GM12878 (cell line): Measurements from ENCODE around the gene SORCS1. TPM values are rescaled to one million over a fixed set of nuclear protein-coding genes. Genes with fewer than 3 reads are reported as not detected.

Source experiments
- ATAC-seq: fragments of 200-7000 bp; cut with Tn5 transposase; 3 replicates; pipeline ENCODE4 v1.9.1; 2020; ENCODE audit warnings: mild to moderate bottlenecking, moderate library complexity
- BruUV-seq: library from RNA; stranded (reverse); fragments of 400-500 nt; replicated peaks from 2 replicates; lab custom pipeline; 2021; lab: Mats Ljungman, UMichigan
- CTCF ChIA-PET: fragments of 300-600 bp; sonication (Branson Sonifier 250); formaldehyde crosslinking; extraction: SDS; loops from one replicate; lab custom pipeline; 2021; ENCODE audit warnings: inconsistent platforms; lab: Yijun Ruan, JAX
- POLR2A ChIA-PET: fragments of 350-600 bp; formaldehyde crosslinking; extraction: SDS; loops from one replicate; lab custom pipeline; 2021; ENCODE audit warnings: inconsistent platforms; lab: Charles Lee
- RAD21 ChIA-PET: fragments of 300-600 bp; sonication (Branson Sonifier 250); formaldehyde crosslinking; loops from one replicate; lab custom pipeline; 2023; ENCODE audit warnings: antibody characterized with exemption; ENCODE audit not compliant: unreplicated experiment; lab: Charles Lee
- SMC1A ChIA-PET: fragments of 300-600 bp; sonication (Branson Sonifier 250); formaldehyde crosslinking; loops from one replicate; lab custom pipeline; 2023; ENCODE audit not compliant: unreplicated experiment, uncharacterized antibody; lab: Charles Lee
- DNase-seq: peaks from one replicate; pipeline ENCODE4 v3.0.0-alpha.2; 2011; ENCODE audit warnings: low read depth, low spot score
- FAIRE-seq: peaks from 3 replicates; lab custom pipeline; 2011; peaks lifted over from hg19 to GRCh38; lab: Jason Lieb, UNC
- H2AFZ ChIP-seq: 2 replicates; pipeline ENCODE4 v1.6.0; 2011; ENCODE audit warnings: low read depth, low read length, control low read depth; ENCODE audit not compliant: control insufficient read depth
- H3K27ac ChIP-seq: 2 replicates; pipeline ENCODE4 v1.5.1; 2011; ENCODE audit warnings: control low read depth; ENCODE audit not compliant: control insufficient read depth, insufficient read depth
- H3K27me3 ChIP-seq, 2 experiments: replicated peaks in 1 of 2; 2 replicates each; pipeline versions ENCODE4 v1.6.0 to v1.6.1; 2011; ENCODE audit warnings: low read length in 1 of 2; ENCODE audit not compliant: control insufficient read depth in 2 of 2, insufficient read depth in 2 of 2
- H3K36me3 ChIP-seq, 2 experiments: 2 replicates each; pipeline ENCODE4 v1.5.1; 2011; ENCODE audit warnings: low read length in 1 of 2; ENCODE audit not compliant: control insufficient read depth in 2 of 2, insufficient read depth in 2 of 2
- H3K4me1 ChIP-seq: 2 replicates; pipeline ENCODE4 v1.6.1; 2011; ENCODE audit warnings: mild to moderate bottlenecking, low read length, moderate library complexity, mixed read lengths; ENCODE audit not compliant: control insufficient read depth, insufficient read depth
- H3K4me2 ChIP-seq: 2 replicates; pipeline ENCODE4 v1.6.0; 2011; ENCODE audit warnings: control low read depth; ENCODE audit not compliant: control insufficient read depth, insufficient read depth
- H3K4me3 ChIP-seq: fragments of 200-600 bp; sonication (generic); 2 replicates; pipeline ENCODE4 v1.5.1; 2016
- H3K79me2 ChIP-seq: 2 replicates; pipeline ENCODE4 v1.6.0; 2011; ENCODE audit warnings: low read length; ENCODE audit not compliant: control insufficient read depth, insufficient read depth
- H3K9ac ChIP-seq: 2 replicates; pipeline ENCODE4 v1.8.0; 2011; ENCODE audit warnings: low read length, control low read depth, mixed read lengths; ENCODE audit not compliant: control insufficient read depth, insufficient read depth
- H3K9me3 ChIP-seq: replicated peaks from 3 replicates; pipeline ENCODE4 v1.5.1; 2011; ENCODE audit warnings: mild to moderate bottlenecking, low read length; ENCODE audit not compliant: control insufficient read depth, insufficient read depth
- H4K20me1 ChIP-seq: 2 replicates; pipeline ENCODE4 v1.6.0; 2011; ENCODE audit not compliant: control insufficient read depth, insufficient read depth
- BRCA1 ChIP-seq: IDR thresholded peaks from 2 replicates; pipeline ENCODE4 v1.6.1; 2011; ENCODE audit warnings: low read depth, low read length, improper control_type of control experiment
- CREM ChIP-seq: IDR thresholded peaks from 2 replicates; pipeline ENCODE4 v1.6.1; 2014; ENCODE audit warnings: antibody characterized with exemption, low read depth
- IKZF2 ChIP-seq, 2 experiments: fragments of 450-650 bp; IDR thresholded peaks; 2 replicates each; pipeline ENCODE4 v1.6.1; 2017; ENCODE audit warnings: mild to moderate bottlenecking in 2 of 2, moderate library complexity in 2 of 2
- MTA3 ChIP-seq: IDR thresholded peaks from 2 replicates; pipeline ENCODE4 v1.6.1; 2012; ENCODE audit warnings: low read length, inconsistent platforms, borderline replicate concordance
- NRF1 ChIP-seq: conservative IDR thresholded peaks from 2 replicates; pipeline ENCODE4 v1.6.1; 2011; ENCODE audit warnings: mild to moderate bottlenecking, low read depth, low read length, improper control_type of control experiment
- RELA ChIP-seq: fragments of 450-650 bp; IDR thresholded peaks from 2 replicates; pipeline ENCODE4 v1.8.0; 2014; ENCODE audit warnings: borderline replicate concordance; ENCODE audit not compliant: partially characterized antibody
- SMC3 ChIP-seq: IDR thresholded peaks from 2 replicates; pipeline ENCODE4 v1.6.1; 2011; ENCODE audit warnings: low read length, improper control_type of control experiment, borderline replicate concordance
- SREBF1 ChIP-seq: IDR thresholded peaks from 2 replicates; pipeline ENCODE4 v1.6.1; 2012; ENCODE audit warnings: mild to moderate bottlenecking, low read length
- SREBF2 ChIP-seq: IDR thresholded peaks from 2 replicates; pipeline ENCODE4 v1.6.1; 2012; ENCODE audit warnings: mild to moderate bottlenecking, low read length
- TARDBP ChIP-seq: IDR thresholded peaks from 2 replicates; pipeline ENCODE4 v1.6.1; 2016; ENCODE audit warnings: borderline replicate concordance
- ZBED1 ChIP-seq: IDR thresholded peaks from 2 replicates; pipeline ENCODE4 v1.6.1; 2016; ENCODE audit warnings: borderline replicate concordance
- ZNF207 ChIP-seq: fragments of 450-650 bp; IDR thresholded peaks from 2 replicates; pipeline ENCODE4 v1.6.1; 2014; ENCODE audit warnings: antibody characterized with exemption, mild to moderate bottlenecking, borderline replicate concordance
- WGBS: methylation state at CpG from one replicate; pipeline ENCODE4 v1.1.6; 2016; ENCODE audit warnings: low lambda C conversion rate; ENCODE audit not compliant: insufficient replicate concordance, insufficient coverage; ENCODE audit errors: missing lambda C conversion rate; 5-methylcytosine and 5-hydroxymethylcytosine counted together
- in situ Hi-C: fragments of 300-500 bp; cut with MboI; formaldehyde crosslinking; loops from 9 replicates; pipeline ENCODE4 v1.14.3; 2018; ENCODE audit warnings: mixed read lengths
- intact Hi-C: fragments of 100-400 bp; cut with micrococcal nuclease; formaldehyde crosslinking; loops from one replicate; pipeline ENCODE4 v1.14.2; 2022; ENCODE audit not compliant: unreplicated experiment
- polyA plus RNA-seq, 11 experiments: library from polyadenylated mRNA; depleted of rRNA in 4 of 11; unstranded in 6 of 11; stranded (reverse) in 5 of 11; fragments of >200 nt; fragmentation: Nextera tagmentation in 4 of 11; fragmentation: Illumina TruSeq in 1 of 11; extraction: Ambion mirVana in 4 of 11; extraction: Trizol in 1 of 11; gene quantifications; 1 replicate in 1 of 11; 2 replicates in 10 of 11; pipeline versions ENCODE4 v1.2.1 to v1.2.3, GENCODE V29; 2011 to 2016; ENCODE audit warnings: inconsistent platforms in 2 of 11, missing spikeins in 2 of 11, low read depth in 1 of 11
- total RNA-seq, 4 experiments: library from RNA; depleted of rRNA in 3 of 4; stranded (reverse); fragments of >200 nt in 3 of 4; fragmentation: Illumina TruSeq in 1 of 4; extraction: Trizol in 1 of 4; gene quantifications; 2 replicates each; pipeline versions ENCODE4 v1.2.1 to v1.2.3, GENCODE V29; 2013 to 2021
- TF ChIP-seq, protein P1 (sequence below): IDR thresholded peaks from 2 replicates; pipeline ENCODE4 v1.6.1; 2012; ENCODE audit warnings: improper control_type of control experiment, low read depth, low read length; ENCODE audit not compliant: insufficient replicate concordance
- TF ChIP-seq, protein P2 (sequence below): IDR thresholded peaks from 2 replicates; pipeline ENCODE4 v1.6.1; 2012; ENCODE audit warnings: low read depth, low read length, improper control_type of control experiment
- TF ChIP-seq, protein P3 (sequence below): fragments of 450-650 bp; IDR thresholded peaks from 2 replicates; pipeline ENCODE4 v1.6.1; 2016; ENCODE audit warnings: mild to moderate bottlenecking, moderate library complexity, borderline replicate concordance
- TF ChIP-seq, protein P4 (sequence below): fragments of 450-650 bp; IDR thresholded peaks from 2 replicates; pipeline ENCODE4 v1.6.1; 2014; ENCODE audit warnings: mild to moderate bottlenecking

SORCS1 gene
- total and polyA plus RNA-seq, 10 of the 15 experiments (the other 5 are each of a cell fraction or from before 2014, with no cell fraction given), result 0.02 to 9.6 (median 0.06) TPM; not detected in 3

DNA sequence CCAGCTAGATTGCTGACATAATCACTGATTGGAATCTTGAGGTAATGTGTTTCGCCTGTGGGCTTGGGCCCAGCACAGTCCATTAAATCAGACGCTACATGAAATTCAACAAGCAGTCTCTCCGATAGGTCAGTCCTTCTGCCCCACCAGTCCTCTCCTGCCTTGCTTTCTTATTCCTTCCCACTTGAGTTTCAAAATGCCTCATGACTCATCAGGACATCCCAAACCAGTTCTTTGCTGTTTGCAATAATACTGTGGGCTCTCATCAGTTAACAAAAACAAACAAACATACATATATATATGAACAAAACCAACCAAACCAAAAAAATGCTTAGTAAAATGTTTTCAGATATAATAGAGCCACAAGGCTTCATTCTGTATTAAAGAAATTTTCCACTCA, 599.0 kb downstream of the SORCS1 start:
- Histone ChIP-seq H3K79me2 (no peaks in the 10 kb centered on the region), H3K4me2 (no peak overlapping the region), H3K9ac (no peak overlapping the region), H3K9me3 (no peaks in the 10 kb centered on the region), H3K27me3 (no peaks in the 10 kb centered on the region), H3K4me3 (no peak overlapping the region), H3K36me3 (no peaks in the 10 kb centered on the region), H4K20me1 (no peaks in the 10 kb centered on the region), H2AFZ (no peak overlapping the region), H3K4me1 (no peaks in the 10 kb centered on the region), H3K27ac (no peak overlapping the region)
- ATAC-seq (no peak), FAIRE-seq (no peak), DNase-seq (no peak)
- ChIA-PET RAD21 (no interaction called here), SMC1A (no interaction called here), POLR2A (no interaction called here), CTCF (no interaction called here)
- intact Hi-C loops (no loop called here), in situ Hi-C loops (no loop called here)
- 43% methylated on average over 3 of the region's 3 CpGs for WGBS
- BruUV-seq, result no TSS peak
- TF ChIP-seq IKZF2 (IDR thresholded peaks at IDR 0.05), result no peak
- TF ChIP-seq SREBF1, result no peak
- TF ChIP-seq, protein P1, sequence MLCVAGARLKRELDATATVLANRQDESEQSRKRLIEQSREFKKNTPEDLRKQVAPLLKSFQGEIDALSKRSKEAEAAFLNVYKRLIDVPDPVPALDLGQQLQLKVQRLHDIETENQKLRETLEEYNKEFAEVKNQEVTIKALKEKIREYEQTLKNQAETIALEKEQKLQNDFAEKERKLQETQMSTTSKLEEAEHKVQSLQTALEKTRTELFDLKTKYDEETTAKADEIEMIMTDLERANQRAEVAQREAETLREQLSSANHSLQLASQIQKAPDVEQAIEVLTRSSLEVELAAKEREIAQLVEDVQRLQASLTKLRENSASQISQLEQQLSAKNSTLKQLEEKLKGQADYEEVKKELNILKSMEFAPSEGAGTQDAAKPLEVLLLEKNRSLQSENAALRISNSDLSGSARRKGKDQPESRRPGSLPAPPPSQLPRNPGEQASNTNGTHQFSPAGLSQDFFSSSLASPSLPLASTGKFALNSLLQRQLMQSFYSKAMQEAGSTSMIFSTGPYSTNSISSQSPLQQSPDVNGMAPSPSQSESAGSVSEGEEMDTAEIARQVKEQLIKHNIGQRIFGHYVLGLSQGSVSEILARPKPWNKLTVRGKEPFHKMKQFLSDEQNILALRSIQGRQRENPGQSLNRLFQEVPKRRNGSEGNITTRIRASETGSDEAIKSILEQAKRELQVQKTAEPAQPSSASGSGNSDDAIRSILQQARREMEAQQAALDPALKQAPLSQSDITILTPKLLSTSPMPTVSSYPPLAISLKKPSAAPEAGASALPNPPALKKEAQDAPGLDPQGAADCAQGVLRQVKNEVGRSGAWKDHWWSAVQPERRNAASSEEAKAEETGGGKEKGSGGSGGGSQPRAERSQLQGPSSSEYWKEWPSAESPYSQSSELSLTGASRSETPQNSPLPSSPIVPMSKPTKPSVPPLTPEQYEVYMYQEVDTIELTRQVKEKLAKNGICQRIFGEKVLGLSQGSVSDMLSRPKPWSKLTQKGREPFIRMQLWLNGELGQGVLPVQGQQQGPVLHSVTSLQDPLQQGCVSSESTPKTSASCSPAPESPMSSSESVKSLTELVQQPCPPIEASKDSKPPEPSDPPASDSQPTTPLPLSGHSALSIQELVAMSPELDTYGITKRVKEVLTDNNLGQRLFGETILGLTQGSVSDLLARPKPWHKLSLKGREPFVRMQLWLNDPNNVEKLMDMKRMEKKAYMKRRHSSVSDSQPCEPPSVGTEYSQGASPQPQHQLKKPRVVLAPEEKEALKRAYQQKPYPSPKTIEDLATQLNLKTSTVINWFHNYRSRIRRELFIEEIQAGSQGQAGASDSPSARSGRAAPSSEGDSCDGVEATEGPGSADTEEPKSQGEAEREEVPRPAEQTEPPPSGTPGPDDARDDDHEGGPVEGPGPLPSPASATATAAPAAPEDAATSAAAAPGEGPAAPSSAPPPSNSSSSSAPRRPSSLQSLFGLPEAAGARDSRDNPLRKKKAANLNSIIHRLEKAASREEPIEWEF, result no peak
- TF ChIP-seq, protein P2, sequence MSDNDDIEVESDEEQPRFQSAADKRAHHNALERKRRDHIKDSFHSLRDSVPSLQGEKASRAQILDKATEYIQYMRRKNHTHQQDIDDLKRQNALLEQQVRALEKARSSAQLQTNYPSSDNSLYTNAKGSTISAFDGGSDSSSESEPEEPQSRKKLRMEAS, result no peak
- no peak for TF ChIP-seq MTA3
- TF ChIP-seq, protein P3, sequence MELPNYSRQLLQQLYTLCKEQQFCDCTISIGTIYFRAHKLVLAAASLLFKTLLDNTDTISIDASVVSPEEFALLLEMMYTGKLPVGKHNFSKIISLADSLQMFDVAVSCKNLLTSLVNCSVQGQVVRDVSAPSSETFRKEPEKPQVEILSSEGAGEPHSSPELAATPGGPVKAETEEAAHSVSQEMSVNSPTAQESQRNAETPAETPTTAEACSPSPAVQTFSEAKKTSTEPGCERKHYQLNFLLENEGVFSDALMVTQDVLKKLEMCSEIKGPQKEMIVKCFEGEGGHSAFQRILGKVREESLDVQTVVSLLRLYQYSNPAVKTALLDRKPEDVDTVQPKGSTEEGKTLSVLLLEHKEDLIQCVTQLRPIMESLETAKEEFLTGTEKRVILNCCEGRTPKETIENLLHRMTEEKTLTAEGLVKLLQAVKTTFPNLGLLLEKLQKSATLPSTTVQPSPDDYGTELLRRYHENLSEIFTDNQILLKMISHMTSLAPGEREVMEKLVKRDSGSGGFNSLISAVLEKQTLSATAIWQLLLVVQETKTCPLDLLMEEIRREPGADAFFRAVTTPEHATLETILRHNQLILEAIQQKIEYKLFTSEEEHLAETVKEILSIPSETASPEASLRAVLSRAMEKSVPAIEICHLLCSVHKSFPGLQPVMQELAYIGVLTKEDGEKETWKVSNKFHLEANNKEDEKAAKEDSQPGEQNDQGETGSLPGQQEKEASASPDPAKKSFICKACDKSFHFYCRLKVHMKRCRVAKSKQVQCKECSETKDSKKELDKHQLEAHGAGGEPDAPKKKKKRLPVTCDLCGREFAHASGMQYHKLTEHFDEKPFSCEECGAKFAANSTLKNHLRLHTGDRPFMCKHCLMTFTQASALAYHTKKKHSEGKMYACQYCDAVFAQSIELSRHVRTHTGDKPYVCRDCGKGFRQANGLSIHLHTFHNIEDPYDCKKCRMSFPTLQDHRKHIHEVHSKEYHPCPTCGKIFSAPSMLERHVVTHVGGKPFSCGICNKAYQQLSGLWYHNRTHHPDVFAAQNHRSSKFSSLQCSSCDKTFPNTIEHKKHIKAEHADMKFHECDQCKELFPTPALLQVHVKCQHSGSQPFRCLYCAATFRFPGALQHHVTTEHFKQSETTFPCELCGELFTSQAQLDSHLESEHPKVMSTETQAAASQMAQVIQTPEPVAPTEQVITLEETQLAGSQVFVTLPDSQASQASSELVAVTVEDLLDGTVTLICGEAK, result no peak
- no peak for TF ChIP-seq SMC3
- TF ChIP-seq, protein P4, sequence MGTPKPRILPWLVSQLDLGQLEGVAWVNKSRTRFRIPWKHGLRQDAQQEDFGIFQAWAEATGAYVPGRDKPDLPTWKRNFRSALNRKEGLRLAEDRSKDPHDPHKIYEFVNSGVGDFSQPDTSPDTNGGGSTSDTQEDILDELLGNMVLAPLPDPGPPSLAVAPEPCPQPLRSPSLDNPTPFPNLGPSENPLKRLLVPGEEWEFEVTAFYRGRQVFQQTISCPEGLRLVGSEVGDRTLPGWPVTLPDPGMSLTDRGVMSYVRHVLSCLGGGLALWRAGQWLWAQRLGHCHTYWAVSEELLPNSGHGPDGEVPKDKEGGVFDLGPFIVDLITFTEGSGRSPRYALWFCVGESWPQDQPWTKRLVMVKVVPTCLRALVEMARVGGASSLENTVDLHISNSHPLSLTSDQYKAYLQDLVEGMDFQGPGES, result no peak
- TF ChIP-seq CREM, result no peak
- TF ChIP-seq BRCA1, result no peak
- no peak for TF ChIP-seq RELA
- TF ChIP-seq ZNF207, result no peak
- no peak for TF ChIP-seq ZBED1
- TF ChIP-seq TARDBP, result no peak
- TF ChIP-seq SREBF2, result no peak
- no peak for TF ChIP-seq NRF1
